ENCODE data around the gene COX5B.
"Not testable (repeated sequence)": the region's sequence is repeated elsewhere in the genome, so short reads cannot be mapped to it uniquely, and the experiment has no call there.

The COX5B gene, protein sequence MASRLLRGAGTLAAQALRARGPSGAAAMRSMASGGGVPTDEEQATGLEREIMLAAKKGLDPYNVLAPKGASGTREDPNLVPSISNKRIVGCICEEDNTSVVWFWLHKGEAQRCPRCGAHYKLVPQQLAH

DNA sequence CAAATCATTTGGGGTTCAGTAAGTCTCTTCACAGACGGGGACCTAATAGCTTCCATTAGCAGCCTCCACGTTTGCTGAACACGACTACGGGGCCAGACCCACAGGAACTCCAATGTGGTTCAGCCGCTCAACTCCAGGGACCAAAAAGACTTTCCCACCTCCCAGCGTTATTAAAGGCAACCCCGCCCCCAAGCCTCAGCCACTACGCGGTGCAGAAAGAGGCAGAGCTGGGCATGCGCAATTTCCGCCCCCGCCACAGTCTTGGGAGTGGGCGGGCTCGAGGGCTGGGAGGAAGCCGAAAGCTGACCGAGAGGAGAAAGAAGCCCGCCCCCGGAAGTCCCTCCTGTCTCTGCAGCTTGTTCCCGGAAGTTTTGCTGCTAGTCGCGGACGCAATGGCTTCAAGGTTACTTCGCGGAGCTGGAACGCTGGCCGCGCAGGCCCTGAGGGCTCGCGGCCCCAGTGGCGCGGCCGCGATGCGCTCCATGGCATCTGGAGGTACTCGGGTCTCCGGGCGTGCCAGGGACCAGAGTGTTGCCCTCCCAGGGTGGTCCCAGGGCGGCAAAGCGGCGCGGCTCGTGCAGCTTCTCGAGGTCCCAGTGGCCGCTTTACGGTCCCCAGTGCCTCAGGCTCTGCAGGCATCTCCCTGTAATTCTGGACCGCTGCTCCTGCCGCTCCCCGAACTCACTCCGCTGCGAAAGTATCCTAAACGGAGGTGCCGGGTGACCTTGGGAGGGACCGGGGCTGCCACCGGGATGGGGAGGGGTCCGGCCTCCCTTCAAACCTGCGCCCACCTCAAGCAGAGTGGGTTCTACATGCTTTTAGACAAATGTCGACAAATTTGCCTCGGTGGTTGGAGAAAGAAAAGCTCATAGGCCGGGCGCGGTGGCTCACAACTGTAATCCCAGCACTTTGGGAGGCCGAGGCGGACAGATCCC lies at the start of gene COX5B:
Gene COX5B, plus strand, starts transcription at position 368 of the 935 bp plus-strand sequence. Its CDS starts 25 bp downstream, at position 393.
- H3K27me3 Mint-ChIP-seq: no peaks in the 10 kb centered on the region
- peak within 1 kb of the TSS; percentile 97 for H3K4me3 Mint-ChIP-seq
- H3K9me3 Mint-ChIP-seq: no peaks in the 10 kb centered on the region
- peak within 1 kb of the TSS; percentile 90 for H3K27ac Mint-ChIP-seq
- H3K36me3 Mint-ChIP-seq: peaks cover 21% of the 10 kb centered on the region
- peak; percentile 91 to 97 for DNase-seq (ENCODE audit: low spot score in 2 of 2)
- ATAC-seq (ENCODE audit: low read depth): peak; percentile 98
- H3K4me1 Mint-ChIP-seq: peaks cover 14% of the 10 kb centered on the region

DNA sequence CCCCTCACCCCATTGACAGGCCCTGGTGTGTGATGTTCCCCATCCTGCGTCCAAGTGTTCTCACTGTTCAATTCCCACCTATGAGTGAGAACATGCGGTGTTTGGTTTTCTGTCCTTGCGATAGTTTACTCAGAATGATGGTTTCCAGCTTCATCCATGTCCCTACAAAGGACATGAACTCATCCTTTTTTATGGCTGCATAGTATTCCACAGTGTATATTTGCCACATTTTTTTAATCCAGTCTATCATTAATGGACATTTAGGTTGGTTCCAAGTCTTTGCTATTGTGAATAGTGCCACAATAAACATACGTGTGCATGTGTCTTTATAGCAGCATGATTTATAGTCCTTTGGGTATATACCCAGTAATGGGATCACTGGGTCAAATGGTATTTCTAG lies 49.7 kb upstream of the COX5B start:
- DNase-seq (ENCODE audit: low spot score in 2 of 2); H3K36me3 Mint-ChIP-seq; H3K27ac Mint-ChIP-seq; H3K4me3 Mint-ChIP-seq; H3K4me1 Mint-ChIP-seq; H3K9me3 Mint-ChIP-seq; ATAC-seq (ENCODE audit: low read depth): not testable (repeated sequence)
- peaks cover 15% of the 10 kb centered on the region for H3K27me3 Mint-ChIP-seq

DNA sequence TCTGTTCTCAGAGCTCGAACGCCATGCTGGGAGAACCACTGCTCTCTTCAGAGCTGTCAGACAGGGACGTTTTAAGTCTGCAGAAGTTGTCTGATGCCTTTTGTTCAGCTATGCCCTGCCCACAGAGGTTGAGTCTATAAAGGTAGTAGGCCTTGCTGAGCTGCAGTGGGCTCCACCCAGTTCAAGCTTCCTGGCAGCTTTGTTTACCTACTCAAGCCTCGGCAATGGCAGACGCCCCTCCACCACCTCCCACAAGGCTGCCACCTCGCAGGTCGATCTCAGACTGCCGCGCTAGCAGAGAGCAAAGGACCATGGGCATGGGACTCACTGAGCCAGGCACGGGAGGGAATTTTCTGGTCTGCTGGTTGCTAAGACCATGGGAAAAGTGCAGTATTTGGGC lies 44.3 kb upstream of the COX5B start:
- peaks cover 20% of the 10 kb centered on the region for H3K27me3 Mint-ChIP-seq
- not testable (repeated sequence) for ATAC-seq (ENCODE audit: low read depth); H3K36me3 Mint-ChIP-seq

DNA sequence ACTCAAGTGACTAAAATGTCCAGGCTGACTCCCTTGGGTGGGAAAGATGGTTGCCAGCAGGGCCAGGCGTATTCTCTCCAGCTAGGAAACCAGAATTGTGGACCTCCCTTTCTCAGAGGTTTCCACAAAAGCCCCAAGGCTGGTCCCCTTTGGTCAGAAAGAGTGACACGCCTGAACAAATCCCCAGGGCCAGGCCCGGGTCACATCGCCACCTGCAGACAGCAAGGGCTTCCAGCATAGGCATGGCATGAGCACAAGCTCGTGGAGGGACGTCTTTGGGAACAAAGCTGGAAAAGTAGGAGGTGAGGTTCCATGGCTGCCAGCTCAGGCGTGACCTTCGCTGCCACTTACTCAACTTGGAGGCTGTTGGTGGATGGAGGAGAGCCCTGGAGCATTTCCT lies 40.8 kb upstream of the COX5B start:
- not testable (repeated sequence) for H3K4me1 Mint-ChIP-seq; H3K9me3 Mint-ChIP-seq; H3K4me3 Mint-ChIP-seq; DNase-seq (ENCODE audit: low spot score in 2 of 2); H3K27ac Mint-ChIP-seq; H3K36me3 Mint-ChIP-seq; ATAC-seq (ENCODE audit: low read depth)
- H3K27me3 Mint-ChIP-seq: peaks cover 11% of the 10 kb centered on the region

More for the DNA sequence above, 44.3 kb upstream of the COX5B start:
- not testable (repeated sequence) for H3K27ac Mint-ChIP-seq; H3K4me1 Mint-ChIP-seq; DNase-seq (ENCODE audit: low spot score in 2 of 2); H3K4me3 Mint-ChIP-seq; H3K9me3 Mint-ChIP-seq

DNA sequence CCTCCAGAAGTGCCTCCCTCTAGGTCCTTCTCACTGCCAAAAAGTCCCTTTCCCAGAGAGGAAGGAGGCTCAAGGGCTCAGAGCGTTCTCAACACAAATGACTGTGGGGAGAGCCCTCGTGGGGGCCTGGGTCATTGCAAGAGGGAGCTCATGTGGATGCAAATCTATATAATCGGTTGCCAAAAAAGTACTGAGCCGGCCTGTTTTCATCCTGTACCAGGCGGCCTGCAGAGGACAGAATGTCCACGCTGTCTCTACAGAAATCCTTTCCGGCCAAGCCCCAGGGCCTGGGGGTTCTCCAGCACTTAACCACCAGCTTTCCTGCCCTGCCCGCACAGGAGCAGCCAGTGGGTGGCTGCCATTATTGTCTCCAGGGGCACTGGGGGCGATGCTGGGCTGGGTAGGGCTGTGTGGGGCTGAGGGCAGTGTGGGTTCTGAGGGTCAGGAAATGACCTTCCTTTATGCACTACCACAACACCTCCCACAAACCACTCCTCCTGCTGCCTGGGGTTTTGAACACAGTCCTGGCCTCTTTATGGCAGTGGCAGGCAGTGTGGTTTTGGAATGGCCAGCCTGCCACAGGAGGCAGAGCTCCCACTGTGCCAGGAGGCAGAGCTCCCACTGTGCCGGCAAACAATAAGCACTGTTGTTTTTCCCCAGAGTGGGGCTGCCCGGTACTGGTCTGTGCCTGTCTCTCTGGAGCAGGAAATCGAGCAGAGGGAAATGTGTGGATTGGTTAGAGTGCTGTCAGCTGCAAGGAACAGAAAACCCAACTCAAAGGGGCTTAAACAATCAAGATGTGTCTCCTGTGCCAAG lies 40.1 kb upstream of the COX5B start:
- not testable (repeated sequence) for H3K27ac Mint-ChIP-seq; DNase-seq (ENCODE audit: low spot score in 2 of 2); H3K36me3 Mint-ChIP-seq; H3K4me1 Mint-ChIP-seq; H3K9me3 Mint-ChIP-seq; H3K27me3 Mint-ChIP-seq; ATAC-seq (ENCODE audit: low read depth); H3K4me3 Mint-ChIP-seq

DNA sequence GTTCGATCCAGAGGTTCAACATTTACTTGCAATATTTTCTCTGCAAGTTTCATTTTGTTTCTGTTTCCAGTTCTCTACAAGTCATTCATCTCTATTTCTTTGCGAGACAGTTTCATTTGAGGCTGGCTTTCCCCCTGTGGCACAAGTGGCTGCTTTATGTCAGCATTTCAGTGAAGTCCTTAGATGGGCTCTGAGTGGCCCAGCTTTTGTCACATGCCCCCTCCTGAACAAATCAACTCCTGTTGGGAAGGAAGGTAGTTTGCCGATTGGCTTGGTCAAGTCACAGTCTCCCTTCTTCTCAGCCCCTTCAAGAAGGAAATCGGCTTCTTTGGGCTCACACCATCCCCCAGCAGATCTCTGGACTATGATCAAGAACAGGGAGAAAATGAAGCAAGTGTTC lies 37.1 kb upstream of the COX5B start:
- H3K27ac Mint-ChIP-seq; H3K36me3 Mint-ChIP-seq; H3K27me3 Mint-ChIP-seq; DNase-seq (ENCODE audit: low spot score in 2 of 2); H3K4me3 Mint-ChIP-seq; ATAC-seq (ENCODE audit: low read depth); H3K4me1 Mint-ChIP-seq; H3K9me3 Mint-ChIP-seq: not testable (repeated sequence)

DNA sequence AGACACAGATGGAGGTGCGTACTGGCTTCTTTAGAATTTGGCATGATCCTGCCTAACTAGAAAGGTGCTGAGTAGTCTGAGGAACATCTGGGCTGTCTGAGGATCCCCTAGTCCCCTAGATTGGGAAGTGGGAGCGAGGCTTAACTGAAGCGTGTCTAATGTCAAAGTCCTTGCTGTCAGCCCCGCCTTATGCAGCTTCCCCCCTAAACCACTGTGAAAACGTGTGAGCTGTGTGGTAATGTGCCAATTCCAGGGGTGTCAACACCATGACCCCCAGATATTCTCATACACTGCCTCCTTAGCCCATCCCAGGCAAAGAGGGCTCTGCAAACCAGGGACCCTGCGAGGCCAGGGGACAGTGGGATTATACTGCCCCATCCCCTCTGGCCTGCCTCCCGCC lies 34.0 kb upstream of the COX5B start:
- not testable (repeated sequence) for H3K4me1 Mint-ChIP-seq; ATAC-seq (ENCODE audit: low read depth); H3K27ac Mint-ChIP-seq; H3K9me3 Mint-ChIP-seq; H3K27me3 Mint-ChIP-seq; H3K36me3 Mint-ChIP-seq; H3K4me3 Mint-ChIP-seq; DNase-seq (ENCODE audit: low spot score in 2 of 2)

DNA sequence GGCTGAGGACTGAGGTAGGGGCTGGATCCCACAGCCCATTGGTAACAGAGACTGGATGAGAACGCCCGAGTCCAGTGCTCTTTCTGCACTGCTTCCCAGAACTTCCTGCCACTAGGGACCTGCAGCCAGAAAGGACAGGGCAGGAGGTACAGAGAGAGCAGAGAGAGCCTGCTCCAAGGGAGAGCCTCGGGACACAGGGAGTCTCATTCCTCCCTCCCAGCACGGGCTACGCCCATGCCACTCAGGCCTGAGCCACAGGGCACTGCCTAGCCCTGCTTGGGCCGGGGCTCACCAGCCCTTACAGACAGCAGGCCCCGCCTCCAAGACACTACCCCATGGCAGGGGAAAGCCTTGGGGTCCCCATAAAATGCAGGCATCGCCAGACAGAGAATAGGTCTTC lies 30.1 kb upstream of the COX5B start:
- H3K36me3 Mint-ChIP-seq; DNase-seq (ENCODE audit: low spot score in 2 of 2); H3K4me1 Mint-ChIP-seq; H3K27ac Mint-ChIP-seq; H3K9me3 Mint-ChIP-seq; H3K27me3 Mint-ChIP-seq; H3K4me3 Mint-ChIP-seq; ATAC-seq (ENCODE audit: low read depth): not testable (repeated sequence)

DNA sequence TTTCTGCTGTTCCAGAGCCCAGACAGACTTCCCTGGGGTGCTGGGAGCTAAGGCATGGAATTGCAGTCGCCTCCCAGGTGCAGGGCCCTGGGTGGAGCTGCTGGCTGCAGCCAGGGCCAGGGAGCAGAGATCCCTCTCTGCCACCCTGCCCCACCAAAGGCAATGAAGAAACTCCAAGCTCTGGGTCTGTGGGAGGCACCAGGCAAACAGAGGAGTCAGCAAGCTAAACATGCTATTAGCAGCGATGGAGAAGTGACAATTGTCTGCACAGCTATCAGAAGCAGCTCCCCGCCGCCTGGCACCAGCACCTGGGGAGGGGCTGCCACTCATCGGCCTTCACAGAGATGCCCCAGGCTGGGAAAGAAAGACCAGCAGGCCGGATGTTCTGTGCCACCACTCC lies 28.0 kb upstream of the COX5B start:
- ATAC-seq (ENCODE audit: low read depth) (no peak), DNase-seq (ENCODE audit: low spot score in 2 of 2) (no peak)
- H3K27me3 Mint-ChIP-seq: no peaks in the 10 kb centered on the region
- no peak overlapping the region for H3K27ac Mint-ChIP-seq
- H3K9me3 Mint-ChIP-seq: no peaks in the 10 kb centered on the region
- no peak overlapping the region for H3K4me3 Mint-ChIP-seq
- H3K4me1 Mint-ChIP-seq: no peaks in the 10 kb centered on the region
- H3K36me3 Mint-ChIP-seq: no peaks in the 10 kb centered on the region

DNA sequence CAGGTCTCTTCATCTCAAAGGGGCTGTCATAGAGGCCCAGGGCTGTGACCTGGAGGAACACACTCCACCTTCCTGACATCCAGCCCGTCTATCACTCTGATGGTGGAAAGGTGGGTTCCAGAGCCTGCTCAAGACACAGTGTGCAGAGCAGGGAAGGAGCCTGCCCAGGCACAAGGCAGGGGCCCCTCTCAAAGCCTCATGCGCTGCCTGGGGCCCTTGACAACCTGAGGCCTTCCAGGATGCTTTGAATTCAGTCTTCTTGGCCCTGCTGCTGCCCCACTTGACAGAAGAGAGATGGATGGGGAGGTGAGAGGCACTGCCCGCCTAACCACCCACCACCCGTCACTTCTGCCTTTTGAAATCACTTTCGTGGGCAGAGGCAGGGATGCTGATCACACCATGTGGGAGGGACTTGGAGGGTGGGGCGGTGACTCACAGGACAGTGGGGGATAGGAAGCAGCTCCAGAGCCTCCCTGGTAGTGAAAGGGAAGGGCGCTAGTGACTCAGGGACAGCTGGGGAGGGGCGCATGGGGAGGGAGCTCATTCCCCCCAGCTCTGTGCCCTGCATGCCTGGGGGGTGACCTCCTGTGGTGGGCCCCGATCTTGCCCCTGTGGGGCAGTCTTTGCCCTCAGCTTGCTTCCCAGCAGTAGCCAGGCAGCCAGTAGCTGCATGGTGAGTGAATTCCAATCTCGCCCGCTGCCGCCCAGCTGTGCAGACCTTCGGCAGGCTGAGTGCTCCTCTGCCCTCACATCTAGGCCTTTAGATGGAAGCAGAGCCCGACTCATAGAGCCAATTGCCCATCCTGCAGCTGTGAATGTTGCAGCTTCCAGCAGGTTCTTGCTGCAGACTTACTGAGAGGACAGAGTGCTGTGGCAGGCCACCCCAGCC lies 26.7 kb upstream of the COX5B start:
- not testable (repeated sequence) for H3K36me3 Mint-ChIP-seq

DNA sequence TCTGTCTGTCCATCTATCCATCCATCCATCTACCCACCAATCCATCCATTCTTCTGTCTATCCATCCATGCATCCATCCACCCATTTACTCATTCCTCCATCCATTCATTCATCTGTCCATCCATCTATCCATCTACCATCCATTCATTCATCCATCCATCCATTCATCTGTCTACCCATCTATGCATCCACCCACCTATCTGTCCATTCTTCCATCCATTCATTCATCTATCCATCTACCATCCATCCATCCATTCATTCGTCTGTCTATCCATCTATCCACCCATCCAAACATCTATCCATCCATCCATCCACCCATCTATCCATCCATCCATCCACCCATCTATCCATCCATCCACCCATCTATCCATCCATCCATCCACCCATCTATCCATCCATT lies 25.4 kb upstream of the COX5B start:
- not testable (repeated sequence) for H3K36me3 Mint-ChIP-seq; DNase-seq (ENCODE audit: low spot score in 2 of 2); H3K4me1 Mint-ChIP-seq; H3K9me3 Mint-ChIP-seq; H3K4me3 Mint-ChIP-seq; H3K27ac Mint-ChIP-seq; H3K27me3 Mint-ChIP-seq; ATAC-seq (ENCODE audit: low read depth)

More for the DNA sequence above, 26.7 kb upstream of the COX5B start:
- H3K27me3 Mint-ChIP-seq; DNase-seq (ENCODE audit: low spot score in 2 of 2); H3K9me3 Mint-ChIP-seq; H3K27ac Mint-ChIP-seq; H3K4me1 Mint-ChIP-seq; H3K4me3 Mint-ChIP-seq: not testable (repeated sequence)
- ATAC-seq (ENCODE audit: low read depth): peak; percentile 31

DNA sequence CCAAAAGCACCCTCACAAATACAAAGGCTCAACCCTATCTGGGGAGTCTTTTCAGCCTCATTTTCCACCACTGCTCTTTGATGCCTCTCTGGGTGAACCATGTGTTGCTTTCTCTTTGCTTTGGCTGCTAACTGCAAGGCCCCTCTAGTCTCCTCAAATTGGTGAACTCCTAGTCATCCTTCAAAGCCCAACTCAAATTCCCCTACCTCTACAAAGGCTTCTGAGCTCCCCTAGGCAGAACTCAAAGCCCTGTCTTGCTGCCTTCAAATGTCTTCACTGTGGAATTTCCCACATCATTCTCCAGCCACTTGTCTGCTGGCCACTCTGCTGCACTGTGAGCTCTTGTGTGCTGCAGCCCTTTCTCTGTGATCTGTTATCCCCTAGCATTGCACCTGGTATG lies 22.9 kb upstream of the COX5B start:
- ATAC-seq (ENCODE audit: low read depth); H3K9me3 Mint-ChIP-seq; H3K27me3 Mint-ChIP-seq; H3K4me3 Mint-ChIP-seq; H3K36me3 Mint-ChIP-seq; H3K4me1 Mint-ChIP-seq; DNase-seq (ENCODE audit: low spot score in 2 of 2); H3K27ac Mint-ChIP-seq: not testable (repeated sequence)

DNA sequence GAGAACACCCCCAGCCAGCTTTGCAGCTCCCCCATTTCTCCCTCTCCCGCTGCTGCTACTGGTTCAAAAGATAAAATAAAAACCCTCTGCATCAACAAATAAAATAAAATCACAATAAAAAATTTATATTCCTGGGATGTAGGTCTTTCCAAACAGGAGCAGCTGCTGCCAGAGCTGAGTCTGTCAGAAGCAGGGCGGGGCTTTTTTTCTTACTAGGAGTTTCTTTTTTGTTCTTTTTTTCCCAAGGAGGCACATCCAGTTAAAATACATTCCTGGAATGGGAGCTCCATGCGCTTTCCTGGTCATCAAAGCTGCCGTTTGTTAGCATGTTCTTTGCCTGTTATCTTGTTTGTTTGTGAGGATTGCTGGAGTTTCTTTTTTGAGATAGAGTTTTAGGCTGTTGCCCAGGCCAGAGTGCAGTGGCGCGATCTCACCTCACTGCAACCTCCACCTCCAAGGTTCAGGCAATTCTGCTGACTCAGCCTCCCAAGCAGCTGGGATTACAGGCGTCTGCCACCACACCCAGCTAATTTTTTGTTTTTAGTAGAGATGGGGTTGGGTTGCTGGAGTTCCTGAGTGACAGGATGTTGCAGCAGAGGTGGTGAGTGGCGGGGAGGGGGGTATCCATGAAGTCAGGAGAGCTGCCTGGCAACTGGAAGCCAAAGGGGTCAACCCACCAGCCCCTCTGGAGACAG lies 20.4 kb upstream of the COX5B start:
- H3K27me3 Mint-ChIP-seq; DNase-seq (ENCODE audit: low spot score in 2 of 2); ATAC-seq (ENCODE audit: low read depth); H3K4me1 Mint-ChIP-seq; H3K9me3 Mint-ChIP-seq; H3K4me3 Mint-ChIP-seq; H3K27ac Mint-ChIP-seq; H3K36me3 Mint-ChIP-seq: not testable (repeated sequence)

Data from memory B cell (primary cell).